OCI-LY7 (cell line): ENCODE measurements around the gene DOLK.

ENCODE experiments used
- EZH2phosphoT487 ChIP-seq: fragments of 200-600 bp; sonication (generic); IDR thresholded peaks from 2 replicates; pipeline ENCODE4 v1.6.1; 2018; ENCODE audit warnings: low read depth, borderline replicate concordance, mild to moderate bottlenecking, mixed run types, antibody characterized with exemption, low read length, moderate library complexity, mixed read lengths
- TF ChIP-seq, protein P1 (sequence below): fragments of 200-600 bp; sonication (generic); conservative IDR thresholded peaks from 2 replicates; pipeline ENCODE4 v1.5.1; 2014; ENCODE audit warnings: mild to moderate bottlenecking, antibody characterized with exemption, low read length, moderate library complexity, mixed read lengths

DNA sequence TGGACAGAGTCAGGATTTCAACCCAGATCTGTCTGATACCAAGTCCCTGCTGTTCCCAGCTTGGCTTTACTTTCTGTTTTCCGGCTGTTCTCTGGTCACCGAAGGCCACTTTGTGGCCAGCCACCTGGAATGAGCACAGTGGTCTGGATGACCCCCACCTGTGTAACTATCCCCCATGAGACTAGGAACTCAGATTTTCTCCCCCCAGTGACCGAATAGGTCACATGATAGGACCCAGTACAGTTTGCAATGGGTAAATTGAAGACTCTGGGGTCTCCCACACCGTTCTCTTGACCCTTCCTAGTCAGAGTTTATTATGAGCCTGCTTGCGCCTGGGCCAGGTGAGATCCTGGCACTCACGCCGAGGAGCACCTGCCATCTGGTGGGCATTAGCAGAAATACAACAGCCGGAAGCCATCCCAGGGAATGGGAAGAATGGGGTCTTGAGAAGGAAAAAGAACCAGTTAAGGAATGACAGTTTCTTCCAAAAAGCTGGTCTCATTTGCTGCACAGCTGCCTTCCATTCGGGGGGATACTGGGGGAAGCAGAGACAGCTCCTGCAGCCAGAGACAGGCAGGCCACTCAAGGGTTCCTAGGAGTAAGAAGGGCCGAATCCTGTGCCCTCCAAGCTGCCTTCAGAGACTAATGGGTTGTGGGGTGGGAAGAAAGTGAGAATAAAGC lies 19.5 kb downstream of the DOLK start:
- TF ChIP-seq, protein P1, sequence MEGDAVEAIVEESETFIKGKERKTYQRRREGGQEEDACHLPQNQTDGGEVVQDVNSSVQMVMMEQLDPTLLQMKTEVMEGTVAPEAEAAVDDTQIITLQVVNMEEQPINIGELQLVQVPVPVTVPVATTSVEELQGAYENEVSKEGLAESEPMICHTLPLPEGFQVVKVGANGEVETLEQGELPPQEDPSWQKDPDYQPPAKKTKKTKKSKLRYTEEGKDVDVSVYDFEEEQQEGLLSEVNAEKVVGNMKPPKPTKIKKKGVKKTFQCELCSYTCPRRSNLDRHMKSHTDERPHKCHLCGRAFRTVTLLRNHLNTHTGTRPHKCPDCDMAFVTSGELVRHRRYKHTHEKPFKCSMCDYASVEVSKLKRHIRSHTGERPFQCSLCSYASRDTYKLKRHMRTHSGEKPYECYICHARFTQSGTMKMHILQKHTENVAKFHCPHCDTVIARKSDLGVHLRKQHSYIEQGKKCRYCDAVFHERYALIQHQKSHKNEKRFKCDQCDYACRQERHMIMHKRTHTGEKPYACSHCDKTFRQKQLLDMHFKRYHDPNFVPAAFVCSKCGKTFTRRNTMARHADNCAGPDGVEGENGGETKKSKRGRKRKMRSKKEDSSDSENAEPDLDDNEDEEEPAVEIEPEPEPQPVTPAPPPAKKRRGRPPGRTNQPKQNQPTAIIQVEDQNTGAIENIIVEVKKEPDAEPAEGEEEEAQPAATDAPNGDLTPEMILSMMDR, result peak; percentile 95
- no peak for TF ChIP-seq EZH2phosphoT487
